Left hindlimb (tissue), 1 donor: ENCODE measurements around the gene CPA2.
A peak's percentile ranks its signal among the peaks of the same experiment; 100 is the strongest.

Experiments
- DNase-seq: peaks from one replicate; pipeline ENCODE4 v3.0.0-alpha.2; 2018

The CPA2 gene

DNA sequence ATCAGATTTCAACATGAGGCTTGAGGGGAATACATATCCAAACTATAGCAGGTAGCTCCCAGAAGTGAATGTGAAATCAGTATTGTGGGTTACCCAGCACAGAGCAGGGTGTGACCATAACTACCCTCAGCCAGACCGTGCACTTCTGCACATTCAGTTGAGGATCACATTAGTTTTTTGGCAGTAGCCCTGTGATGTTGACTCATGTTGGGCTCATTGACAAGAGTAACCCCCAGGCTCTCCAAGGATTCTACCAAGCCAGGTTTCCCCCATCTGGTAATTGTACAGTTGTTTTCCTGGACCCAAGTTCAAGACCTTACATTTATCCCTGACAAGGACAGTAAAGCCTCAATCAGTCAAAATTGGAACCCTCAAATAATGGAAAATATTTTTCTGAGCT lies 14.6 kb downstream of the CPA2 start:
- DNase-seq, result peak; percentile 89

DNA sequence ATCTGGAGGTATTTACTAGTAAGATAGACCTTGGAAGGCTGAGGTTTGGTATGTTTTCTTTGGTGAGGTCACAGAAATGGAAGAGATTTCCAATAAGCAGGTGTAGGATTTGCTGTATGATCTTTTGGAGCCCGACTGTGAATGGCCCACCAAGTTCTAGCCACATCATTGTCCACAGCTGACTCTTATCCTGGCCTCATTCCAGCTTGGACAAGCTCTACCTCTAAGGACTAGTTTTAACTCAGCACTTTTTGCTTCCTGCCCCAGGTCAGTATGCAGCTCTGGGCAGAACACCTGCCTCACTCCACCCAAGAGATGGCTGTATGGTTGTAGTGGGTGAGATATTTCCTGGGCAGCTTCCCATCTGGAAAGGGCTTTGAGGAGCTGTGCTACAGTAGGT lies 20.2 kb downstream of the CPA2 start:
- no peak for DNase-seq

DNA sequence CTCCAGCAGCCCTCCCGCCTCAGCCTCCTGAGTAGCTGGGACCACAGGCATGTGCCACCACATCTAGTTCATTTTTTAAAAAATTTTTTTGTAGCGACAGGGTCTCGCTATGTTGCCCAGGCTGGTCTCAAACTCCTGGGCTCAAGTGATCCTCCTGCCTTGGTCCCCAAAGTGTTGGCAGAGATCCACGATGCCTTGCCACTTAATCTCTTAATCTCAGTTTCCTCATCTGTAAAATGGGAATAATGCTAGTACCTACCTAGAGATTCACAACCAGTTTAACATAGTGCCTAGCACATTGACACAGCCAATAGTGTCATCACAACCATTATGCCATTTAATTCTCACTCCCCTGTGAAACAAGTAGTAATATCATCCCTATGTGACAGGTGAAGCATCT lies 21.5 kb downstream of the CPA2 start:
- no peak for DNase-seq

DNA sequence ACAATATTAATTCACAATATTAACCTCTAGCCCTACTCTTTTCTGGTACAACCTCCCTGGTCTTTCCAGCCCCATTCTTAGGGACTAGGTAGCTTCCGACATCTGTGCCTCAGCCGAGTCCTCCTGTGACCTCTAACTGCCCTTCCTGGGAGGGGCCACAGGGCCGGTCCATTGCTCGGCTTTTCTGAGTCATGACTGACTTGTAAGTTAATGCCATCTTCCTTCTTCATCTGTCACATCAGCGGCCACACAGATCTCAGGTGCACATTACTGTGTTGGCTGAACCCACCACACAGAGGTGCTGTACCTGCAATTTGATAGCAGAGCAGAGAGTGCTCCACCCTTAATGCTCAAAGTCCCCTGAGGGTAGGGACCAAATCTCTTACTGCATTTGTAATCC lies 22.2 kb downstream of the CPA2 start:
- no peak for DNase-seq

DNA sequence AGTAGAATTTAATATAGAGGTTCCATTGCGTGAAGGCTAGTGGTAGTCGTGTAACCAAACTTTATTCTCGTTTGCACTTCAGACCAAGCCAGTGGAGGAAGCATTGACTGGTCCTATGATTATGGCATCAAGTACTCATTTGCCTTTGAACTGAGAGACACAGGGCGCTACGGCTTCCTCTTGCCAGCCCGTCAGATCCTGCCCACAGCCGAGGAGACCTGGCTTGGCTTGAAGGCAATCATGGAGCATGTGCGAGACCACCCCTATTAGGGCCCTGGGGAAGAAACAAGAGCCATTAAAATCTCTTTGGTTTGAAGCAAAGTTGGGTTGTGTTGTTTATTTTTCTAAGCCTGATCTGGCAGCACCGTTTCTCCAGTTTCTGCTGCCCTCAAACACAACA lies 22.8 kb downstream of the CPA2 start:
- DNase-seq, result no peak

DNA sequence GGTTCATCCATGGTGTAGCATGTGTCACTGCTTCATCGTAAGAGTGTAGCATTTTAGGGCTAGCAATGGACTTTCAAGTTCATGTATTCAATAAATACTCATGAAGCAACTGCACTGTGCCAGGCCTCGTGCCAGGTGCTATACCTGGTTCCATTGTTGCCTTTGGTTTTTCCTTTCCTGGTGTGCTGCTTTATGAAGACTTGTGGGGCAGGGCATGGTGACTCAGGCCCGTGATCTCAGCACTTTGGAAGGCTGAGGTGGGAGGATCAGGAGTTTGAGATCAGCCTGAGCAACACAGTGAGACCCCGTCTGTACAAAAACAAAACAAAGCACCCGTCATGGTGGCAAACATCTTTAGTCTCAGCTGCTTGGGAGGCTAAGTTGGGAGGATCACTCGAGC lies 24.1 kb downstream of the CPA2 start:
- DNase-seq, result no peak

DNA sequence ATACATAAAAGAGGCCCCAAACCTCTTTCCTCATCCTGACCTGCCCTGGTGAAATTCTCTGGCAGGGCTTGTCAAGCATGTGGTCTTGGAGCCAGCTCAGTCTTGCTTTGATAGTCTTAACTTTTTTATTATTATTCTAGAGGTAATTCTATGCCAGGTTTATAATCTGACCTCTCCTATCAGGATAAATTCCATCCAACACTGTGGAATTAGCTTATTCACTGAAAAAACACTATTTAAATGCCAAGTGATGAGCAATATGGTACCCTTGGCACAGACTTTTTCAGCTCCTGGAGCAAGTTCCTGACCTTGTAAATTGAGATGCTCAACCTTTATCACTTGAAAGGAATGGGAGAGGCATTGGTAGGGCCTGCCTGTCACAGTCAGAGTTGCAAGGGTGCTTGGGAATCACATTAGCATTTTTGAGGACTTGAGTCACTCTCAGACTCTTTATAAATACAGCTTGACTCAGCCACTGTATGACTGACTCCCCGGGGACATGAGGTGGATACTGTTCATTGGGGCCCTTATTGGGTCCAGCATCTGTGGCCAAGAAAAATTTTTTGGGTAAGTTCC lies 26.1 kb downstream of the CPA2 start, which contains the start of gene CPA4:
TSS of gene CPA4 (plus strand) at position 480 of the 576 bp plus-strand sequence. CDS start at position 500, 20 bp downstream.
- DNase-seq, result no peak

DNA sequence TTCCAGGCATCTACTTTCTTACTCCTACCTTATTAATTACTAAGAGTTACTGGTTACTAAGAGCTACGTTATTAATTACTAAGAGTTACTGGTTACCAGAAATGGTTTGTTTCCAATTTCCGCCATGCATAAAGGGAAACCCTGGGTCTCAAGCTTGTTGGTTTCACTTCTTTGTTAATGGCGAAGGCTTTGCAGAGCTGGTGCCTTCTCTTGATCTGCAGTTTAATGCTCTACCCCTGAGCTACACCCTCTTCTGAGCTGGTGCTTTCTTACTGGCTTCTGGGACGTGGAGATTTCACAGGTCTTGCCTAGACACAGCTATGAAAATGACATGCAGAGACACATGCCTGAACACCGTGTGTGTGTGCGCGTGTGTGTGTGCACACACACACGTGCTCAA lies 26.9 kb downstream of the CPA2 start:
- no peak for DNase-seq

DNA sequence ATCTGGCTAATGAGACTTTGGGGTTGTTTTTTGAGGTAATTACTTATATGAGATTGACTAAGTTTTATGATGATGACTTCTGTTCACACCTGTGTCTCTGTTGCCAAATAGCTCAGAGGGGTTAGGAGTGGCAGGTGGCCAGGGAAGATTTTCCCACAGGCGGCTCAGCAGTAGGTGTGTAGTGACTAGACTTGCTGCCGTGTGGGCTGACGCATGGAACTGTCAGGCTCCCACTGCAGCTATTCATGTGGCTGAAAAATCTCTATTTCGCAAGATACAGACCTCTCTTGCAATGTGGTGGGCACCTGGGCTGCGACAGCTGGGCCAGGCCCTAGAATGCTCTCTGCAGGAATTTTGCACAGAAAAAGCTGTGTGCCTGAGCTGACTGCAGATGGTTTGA lies 27.7 kb downstream of the CPA2 start:
- no peak for DNase-seq

DNA sequence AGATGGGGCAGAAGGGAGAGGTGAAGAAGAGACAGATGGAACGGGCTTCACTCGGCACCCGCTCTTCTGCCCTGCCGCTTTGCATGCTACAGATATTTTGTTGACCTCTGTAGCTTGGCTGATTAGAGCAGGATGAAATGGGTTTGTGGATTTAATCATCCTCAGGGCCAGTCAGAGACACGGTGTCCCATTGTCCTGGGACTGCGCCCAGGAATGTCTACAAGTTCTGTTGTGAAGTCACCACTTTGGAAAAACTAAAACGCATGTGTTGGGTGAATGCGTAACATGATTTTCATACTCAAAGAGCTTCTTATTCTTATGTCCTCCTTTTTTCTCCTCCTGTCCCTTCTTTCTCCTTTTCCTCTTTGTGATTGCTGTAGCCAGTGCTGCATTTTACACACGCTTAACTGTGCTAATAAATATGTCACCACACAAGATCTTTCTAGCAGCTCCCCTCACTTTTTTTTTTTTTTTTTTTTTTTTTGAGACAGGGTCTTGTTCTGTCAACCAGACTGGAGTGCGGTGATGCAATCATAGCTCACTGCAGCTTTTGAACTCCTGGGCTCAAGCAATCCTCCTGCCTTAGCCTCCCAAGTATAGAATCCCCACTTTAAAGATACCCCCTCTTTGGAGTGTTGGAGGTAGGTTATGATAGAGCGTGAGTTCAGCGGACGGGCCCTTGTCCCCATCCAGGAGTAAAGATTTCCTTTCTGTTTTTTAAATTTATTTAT lies 29.7 kb downstream of the CPA2 start:
- no peak for DNase-seq

DNA sequence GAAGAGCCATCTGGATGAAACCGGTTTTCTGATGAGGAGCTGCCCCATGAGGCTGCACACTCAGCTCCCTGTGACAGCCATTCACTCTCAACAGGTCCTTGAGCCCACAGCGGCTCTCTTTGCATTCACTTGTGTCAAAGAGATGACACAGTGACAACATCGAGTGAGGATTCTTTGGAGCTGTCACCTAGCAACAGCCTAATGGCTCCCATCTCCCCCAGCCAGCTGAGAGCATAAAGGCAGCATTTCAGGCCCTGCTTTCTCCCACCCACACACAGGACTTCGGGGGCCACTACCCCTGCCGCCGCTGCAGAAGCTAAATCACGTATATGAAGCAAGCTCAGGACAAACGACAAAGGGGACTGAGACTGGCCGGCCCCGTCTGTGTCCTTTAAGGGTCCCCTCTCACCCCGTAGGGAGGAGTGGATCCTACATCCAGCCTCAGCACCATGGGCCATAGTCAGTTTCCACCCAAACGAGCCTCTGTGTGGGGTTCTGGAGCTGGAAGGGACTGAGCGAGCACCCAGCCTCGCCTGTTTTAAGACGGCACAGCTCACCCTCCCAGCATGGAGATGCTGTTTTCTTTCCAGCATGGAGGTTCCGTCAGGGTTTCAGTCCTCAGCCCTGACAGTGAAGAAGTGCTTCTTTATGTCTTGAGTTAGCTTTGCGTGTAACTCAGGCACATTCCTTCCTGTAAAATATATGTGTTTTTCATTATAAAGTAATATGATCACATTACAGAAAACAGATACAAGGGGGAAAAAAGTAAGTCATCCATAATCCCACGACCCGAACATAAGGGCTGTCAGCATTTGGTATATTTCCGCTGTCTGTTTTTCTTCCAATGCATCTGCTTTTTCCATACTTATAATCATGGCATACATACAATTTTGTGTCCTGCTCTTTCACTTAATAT lies 31.2 kb downstream of the CPA2 start:
- peak; percentile 69 for DNase-seq

DNA sequence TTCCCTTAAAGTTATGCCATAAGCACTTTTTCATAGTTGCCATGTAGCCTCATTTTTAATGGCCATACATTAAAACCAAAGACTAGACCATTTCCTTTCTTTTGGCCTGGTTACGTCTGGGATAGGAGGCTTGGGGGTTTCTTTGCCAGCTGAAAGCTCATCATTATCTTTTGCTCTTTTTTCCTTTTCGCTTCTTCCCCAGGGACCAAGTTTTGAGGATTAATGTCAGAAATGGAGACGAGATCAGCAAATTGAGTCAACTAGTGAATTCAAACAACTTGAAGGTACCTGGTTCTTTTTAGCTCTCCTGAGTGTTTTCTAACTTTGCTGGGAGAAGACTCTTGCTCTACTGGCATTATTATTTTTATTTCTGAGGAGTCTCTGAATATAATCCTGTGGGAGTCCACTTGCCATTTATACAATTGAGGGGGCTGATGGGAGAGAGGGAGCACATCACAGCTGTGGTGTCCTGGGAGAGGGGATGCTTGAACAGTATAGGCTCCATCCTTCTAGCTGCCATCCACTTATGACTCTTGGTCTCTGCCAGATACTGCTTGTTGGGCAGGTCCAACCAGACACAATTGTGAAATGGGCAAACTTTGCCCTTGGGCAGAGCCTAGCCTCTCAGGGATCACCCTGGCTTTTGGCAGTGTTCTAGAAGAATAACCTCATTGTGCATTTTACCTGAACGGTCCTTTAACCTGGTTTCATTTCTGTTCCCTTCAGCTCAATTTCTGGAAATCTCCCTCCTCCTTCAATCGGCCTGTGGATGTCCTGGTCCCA lies 32.1 kb downstream of the CPA2 start:
- no peak for DNase-seq

DNA sequence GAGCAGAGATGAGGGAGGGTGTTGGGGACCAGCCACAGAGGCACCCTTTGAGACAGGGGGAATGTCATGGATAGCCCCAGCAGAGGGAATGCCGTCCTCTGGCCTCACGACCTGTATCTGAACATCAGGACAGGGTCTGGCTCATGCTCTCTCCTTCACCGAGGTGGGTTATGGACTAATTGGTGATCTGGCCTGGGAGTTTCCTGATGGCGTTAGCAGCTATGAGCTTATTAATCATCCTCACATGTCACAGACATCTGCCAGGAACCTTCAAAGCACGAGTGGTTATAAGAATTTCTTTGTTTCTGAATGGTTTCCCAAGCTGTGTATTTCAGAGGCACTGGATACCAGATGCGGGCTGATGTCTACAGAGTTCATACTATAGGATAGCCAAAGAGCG lies 33.2 kb downstream of the CPA2 start:
- peak; percentile 68 for DNase-seq

DNA sequence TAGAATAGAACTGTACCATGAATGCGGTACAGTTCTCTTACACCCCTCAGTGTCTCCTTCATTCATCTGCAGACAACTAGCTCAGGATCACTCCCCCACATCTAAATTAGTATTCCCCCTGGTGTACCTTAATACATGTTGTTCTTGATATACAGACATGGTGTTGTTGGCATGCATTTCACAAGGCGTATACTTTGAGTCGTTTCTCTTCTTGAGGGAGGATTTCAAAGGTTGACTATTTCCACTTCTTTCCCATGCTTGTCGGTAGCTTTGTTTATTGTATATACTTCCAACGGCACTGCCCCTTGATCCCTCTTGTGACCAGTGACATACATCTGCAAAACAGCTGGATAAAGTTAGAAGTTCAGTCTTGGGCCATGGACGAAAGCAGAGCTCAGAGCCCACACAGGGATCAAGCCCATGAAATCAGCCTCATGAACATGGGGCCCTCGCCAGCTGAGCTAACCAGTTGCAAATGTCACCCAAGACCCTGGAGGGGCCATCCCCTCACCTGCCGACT lies 34.9 kb downstream of the CPA2 start:
- DNase-seq, result no peak

DNA sequence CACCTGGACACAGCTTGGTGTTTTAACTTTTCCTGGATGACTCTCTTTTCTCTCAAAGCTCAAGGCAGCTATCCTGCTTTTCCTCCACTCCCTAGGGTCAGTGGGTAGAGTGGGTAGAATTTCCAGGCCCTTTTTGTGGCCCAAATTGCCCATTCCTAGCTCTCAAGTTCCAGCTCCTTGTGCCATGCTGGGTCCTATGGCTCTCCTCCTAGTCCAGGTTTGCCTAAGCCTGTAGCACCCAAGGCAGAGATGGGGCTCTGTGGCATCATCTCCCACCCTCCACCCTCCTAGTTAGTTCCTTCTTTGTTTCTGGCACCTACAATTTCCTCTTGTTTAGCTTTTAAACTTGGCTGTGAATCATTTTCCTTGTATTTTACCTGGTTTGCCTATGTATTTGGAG lies 36.0 kb downstream of the CPA2 start:
- DNase-seq, result no peak

DNA sequence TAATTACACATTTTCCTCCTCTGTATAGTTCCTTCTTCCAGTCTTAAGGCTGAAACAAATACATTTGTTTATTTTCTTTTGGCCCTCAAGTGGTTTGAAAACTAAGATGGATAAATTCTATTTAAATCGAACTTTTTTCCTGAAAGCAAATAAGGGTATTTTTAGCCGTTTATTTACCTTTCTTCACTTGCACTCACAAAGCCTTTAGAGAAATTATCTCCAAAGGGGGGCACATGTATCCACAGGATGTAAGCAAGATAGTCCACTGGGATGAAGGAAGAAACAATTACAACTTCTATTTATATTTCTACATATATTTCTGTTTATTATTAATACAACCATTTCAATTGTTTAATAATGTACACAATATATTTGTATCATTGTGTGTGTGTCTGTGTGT lies 36.5 kb downstream of the CPA2 start:
- no peak for DNase-seq

DNA sequence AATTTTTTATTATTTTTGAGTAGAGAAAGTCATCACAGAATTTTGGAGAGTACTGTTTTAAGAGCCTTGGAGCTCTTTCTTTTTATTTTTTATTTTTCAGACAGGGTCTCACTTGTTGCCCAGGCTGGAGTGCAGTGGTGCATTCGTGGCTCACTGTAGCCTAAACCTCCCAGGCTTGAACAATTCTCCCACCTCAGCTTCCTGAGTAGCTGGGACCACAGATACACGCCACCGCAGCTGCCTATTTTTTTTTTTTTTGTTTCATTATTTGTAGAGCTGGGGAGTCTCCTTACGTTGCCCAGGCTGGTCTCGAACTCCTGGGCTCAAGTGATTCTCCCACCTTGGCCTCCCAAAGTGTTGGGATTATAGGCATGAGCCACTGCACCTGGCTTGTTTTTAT lies 36.9 kb downstream of the CPA2 start:
- no peak for DNase-seq

DNA sequence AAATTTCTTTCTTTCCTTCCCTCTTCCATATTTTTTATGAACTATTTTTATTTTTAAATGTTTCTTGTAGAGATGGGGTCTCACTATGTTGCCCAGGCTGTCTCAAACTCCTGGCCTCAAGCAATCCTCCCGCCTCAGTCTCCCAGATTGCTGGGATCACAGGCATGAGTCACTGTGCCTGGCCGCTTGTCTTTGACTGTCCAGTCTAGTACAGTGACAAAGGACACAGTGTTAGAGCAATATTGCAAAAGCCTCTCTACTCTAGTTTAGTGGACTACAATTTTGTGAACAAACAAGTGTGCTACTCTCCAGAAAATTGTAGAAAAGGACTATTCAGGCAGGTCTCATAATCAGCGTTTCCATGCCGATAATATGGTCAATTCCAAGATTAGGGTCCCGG lies 37.3 kb downstream of the CPA2 start:
- DNase-seq, result no peak

DNA sequence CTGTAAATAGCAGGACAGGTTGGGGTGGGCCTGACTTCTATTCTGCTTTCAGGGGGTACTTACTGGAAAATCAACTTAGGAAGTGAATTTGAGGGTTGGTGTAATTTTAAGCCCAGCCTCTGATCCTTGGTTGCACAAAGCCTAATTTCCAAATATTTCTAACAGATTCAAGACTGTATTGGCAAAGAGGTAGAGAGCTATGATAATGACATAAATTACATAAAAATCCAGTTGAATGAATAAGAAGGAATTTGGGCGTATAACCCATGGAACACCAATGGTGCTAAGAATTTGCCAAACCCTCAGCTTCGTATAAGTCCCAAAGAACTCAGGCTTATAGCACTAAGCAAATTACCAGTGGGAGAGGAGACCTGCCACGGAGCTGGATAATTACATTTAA lies 38.2 kb downstream of the CPA2 start:
- no peak for DNase-seq

DNA sequence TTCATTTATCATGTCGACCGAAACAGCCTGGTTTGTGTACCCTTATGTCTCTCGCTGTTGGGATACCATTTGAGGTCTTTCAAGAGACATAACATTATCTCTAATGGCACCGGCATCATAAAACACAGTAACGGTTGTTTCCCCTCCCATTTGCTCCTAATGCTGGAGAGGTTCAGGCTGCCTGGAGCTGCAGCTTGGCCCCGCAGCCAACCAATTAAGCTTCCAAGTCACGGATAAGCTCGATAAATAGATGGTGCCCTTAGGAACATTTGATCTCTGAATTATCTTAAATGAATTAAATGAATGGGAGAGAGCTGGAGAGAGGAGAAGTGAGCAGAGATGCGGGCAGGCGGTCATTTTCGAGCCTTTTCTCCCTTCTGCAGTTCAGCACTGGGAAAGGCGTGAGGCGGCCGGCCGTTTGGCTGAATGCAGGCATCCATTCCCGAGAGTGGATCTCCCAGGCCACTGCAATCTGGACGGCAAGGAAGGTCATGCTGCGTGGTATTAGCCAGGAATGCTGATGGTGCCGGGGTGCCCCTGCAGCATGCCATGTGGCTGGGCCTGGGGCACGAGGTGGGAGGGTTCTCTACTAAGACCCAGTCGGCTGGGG lies 38.9 kb downstream of the CPA2 start:
- no peak for DNase-seq

DNA sequence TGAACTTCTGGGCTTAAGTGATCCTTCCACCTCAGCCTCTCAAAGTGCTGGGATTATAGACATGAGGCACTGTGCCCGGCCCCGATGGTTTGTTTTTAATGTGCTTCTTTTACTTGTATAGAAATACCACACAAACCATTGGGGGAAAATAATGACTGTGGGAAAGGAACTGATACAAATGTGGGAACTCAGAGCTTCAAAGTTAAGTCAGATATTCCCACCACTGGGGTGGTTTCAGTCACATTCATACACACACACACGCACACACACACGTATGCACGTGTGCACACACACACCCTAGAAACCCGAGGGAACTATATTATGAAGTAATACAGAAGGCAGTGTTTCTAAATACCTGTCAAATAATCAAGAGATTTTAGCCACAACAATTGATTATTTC lies 43.3 kb downstream of the CPA2 start:
- no peak for DNase-seq

DNA sequence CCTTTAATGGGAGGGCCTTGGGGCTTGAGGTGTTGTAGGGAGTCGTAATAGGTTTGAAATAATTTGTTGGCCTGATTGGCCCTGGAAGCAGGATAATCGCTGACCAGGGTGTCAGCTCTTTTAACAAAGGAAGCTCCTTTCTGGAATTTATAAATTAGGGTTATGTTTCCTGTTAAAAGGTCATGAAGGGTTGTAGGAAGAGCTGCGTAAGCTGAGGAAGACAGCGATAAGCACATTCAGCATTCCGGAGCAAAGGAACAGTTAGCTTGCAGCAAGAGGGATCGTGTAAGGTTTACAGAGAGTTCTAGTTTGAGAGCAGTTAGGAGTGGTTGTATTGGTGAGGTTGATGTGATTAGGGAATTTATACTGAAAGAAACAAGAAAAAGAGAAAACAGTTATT lies 47.6 kb downstream of the CPA2 start:
- DNase-seq, result no peak
